DLD1 (cell line): Measurements from ENCODE around the gene KRT6C.
"Not testable (repeated sequence)": the region's sequence is repeated elsewhere in the genome, so short reads cannot be mapped to it uniquely, and the experiment has no call there.

Experiments used
- in situ Hi-C: cut with HindIII; loops from 2 replicates; pipeline ENCODE4 v1.10.0; 2017; ENCODE audit warnings: low sequenced_read_pairs

The KRT6C gene

GRCh38 chr12:52500574-52500973 is 27.0 kb upstream of the KRT6C start:
- in situ Hi-C loops, result not testable (repeated sequence)

GRCh38 chr12:52499806-52500560 is 26.4 kb upstream of the KRT6C start:
- in situ Hi-C loops, result no loop called here

- in situ Hi-C loops, result no loop called here
Measured at GRCh38 chr12:52498946-52499345, 25.3 kb upstream of the KRT6C start.

GRCh38 chr12:52497975-52498374 is 24.4 kb upstream of the KRT6C start:
- in situ Hi-C loops, result no loop called here

GRCh38 chr12:52496590-52497071 is 23.0 kb upstream of the KRT6C start:
- in situ Hi-C loops, result no loop called here

- in situ Hi-C loops, result no loop called here
Measured at GRCh38 chr12:52496054-52496453, 22.4 kb upstream of the KRT6C start.

- in situ Hi-C loops, result no loop called here
Measured at GRCh38 chr12:52495389-52495788, 21.8 kb upstream of the KRT6C start.

GRCh38 chr12:52494518-52494917 is 20.9 kb upstream of the KRT6C start:
- in situ Hi-C loops, result no loop called here

GRCh38 chr12:52494100-52494499 is 20.5 kb upstream of the KRT6C start:
- in situ Hi-C loops, result no loop called here

GRCh38 chr12:52493172-52493571 is 19.6 kb upstream of the KRT6C start, which contains the start of gene KRT6A:
Gene KRT6A (minus strand): TSS chr12:52493257. CDS start chr12:52493188, 69 bp downstream.
- in situ Hi-C loops, result no loop called here

- in situ Hi-C loops, result not testable (repeated sequence)
Measured at GRCh38 chr12:52492405-52492804, 18.8 kb upstream of the KRT6C start.

GRCh38 chr12:52491495-52491894 is 17.9 kb upstream of the KRT6C start:
- in situ Hi-C loops, result not testable (repeated sequence)

- in situ Hi-C loops, result no loop called here
Measured at GRCh38 chr12:52488736-52489135, 15.1 kb upstream of the KRT6C start.

- in situ Hi-C loops, result not testable (repeated sequence)
Measured at GRCh38 chr12:52487744-52488443, 14.3 kb upstream of the KRT6C start.

- in situ Hi-C loops, result no loop called here
Measured at GRCh38 chr12:52487211-52487610, 13.6 kb upstream of the KRT6C start.

- in situ Hi-C loops, result no loop called here
Measured at GRCh38 chr12:52486166-52487105, 12.8 kb upstream of the KRT6C start.

GRCh38 chr12:52480073-52480472 is 6.5 kb upstream of the KRT6C start:
- in situ Hi-C loops, result no loop called here

- in situ Hi-C loops, result no loop called here
Measured at GRCh38 chr12:52477651-52478050, 4.0 kb upstream of the KRT6C start.

- in situ Hi-C loops, result no loop called here
Measured at GRCh38 chr12:52474212-52474611, 607 bp upstream of the KRT6C start.

- in situ Hi-C loops, result no loop called here
Measured at GRCh38 chr12:52469853-52470252, 3.8 kb downstream of the KRT6C start.

- in situ Hi-C loops, result no loop called here
Measured at GRCh38 chr12:52464897-52465296, 8.7 kb downstream of the KRT6C start.
